HG03064 (cell line): Measurements from ENCODE around the gene NXPE1.
"Not testable (repeated sequence)": the region's sequence is repeated elsewhere in the genome, so short reads cannot be mapped to it uniquely, and the experiment has no call there.

Experiments used
- ATAC-seq: cut with Tn5 transposase; IDR thresholded peaks from one replicate; pipeline ENCODE4 v1.9.1; 2021; ENCODE audit warnings: low read depth; ENCODE audit not compliant: unreplicated experiment

Gene NXPE1

GRCh38 chr11:114559425-114560310 is at the start of gene NXPE1:
Gene NXPE1 (minus strand): TSS chr11:114559881. CDS start chr11:114551201, 8,680 bp downstream.
- ATAC-seq = no peak

GRCh38 chr11:114609429-114609828 is 49.7 kb upstream of the NXPE1 start:
- no peak for ATAC-seq

GRCh38 chr11:114608605-114609004 is 48.9 kb upstream of the NXPE1 start:
- not testable (repeated sequence) for ATAC-seq

- ATAC-seq = no peak
These were observed 48.2 kb upstream of the NXPE1 start for GRCh38 chr11:114607753-114608459.

GRCh38 chr11:114606802-114607075 is 47.1 kb upstream of the NXPE1 start:
- ATAC-seq = not testable (repeated sequence)

- ATAC-seq = no peak
These were observed 46.5 kb upstream of the NXPE1 start for GRCh38 chr11:114606003-114606801.

GRCh38 chr11:114605370-114605769 is 45.7 kb upstream of the NXPE1 start:
- ATAC-seq = no peak

GRCh38 chr11:114604886-114605285 is 45.2 kb upstream of the NXPE1 start:
- ATAC-seq = no peak

- ATAC-seq = no peak
These were observed 44.6 kb upstream of the NXPE1 start for GRCh38 chr11:114604179-114604813.

- ATAC-seq = not testable (repeated sequence)
These were observed 43.5 kb upstream of the NXPE1 start for GRCh38 chr11:114603151-114603550.

- ATAC-seq = no peak
These were observed 38.8 kb upstream of the NXPE1 start for GRCh38 chr11:114598461-114598860.

- ATAC-seq = no peak
These were observed 36.7 kb upstream of the NXPE1 start for GRCh38 chr11:114596175-114596919.

GRCh38 chr11:114595571-114595970 is 35.9 kb upstream of the NXPE1 start, which contains the start of gene NXPE4:
Gene NXPE4 (minus strand): TSS chr11:114595786. CDS start chr11:114594759, 1,027 bp downstream.
- ATAC-seq = no peak

- ATAC-seq = no peak
These were observed 35.0 kb upstream of the NXPE1 start for GRCh38 chr11:114594703-114595102.

- no peak for ATAC-seq
These were observed 27.8 kb upstream of the NXPE1 start for GRCh38 chr11:114587398-114587953.

- ATAC-seq = no peak
These were observed 27.1 kb upstream of the NXPE1 start for GRCh38 chr11:114586797-114587196.

GRCh38 chr11:114571712-114572111 is 12.0 kb upstream of the NXPE1 start:
- no peak for ATAC-seq

- ATAC-seq = no peak
These were observed 10.1 kb upstream of the NXPE1 start for GRCh38 chr11:114569801-114570200.

GRCh38 chr11:114566276-114566675 is 6.6 kb upstream of the NXPE1 start:
- no peak for ATAC-seq

GRCh38 chr11:114564831-114565230 is 5.2 kb upstream of the NXPE1 start:
- ATAC-seq = no peak
